ENCODE measurements around the gene PURA.

The PURA gene

DNA sequence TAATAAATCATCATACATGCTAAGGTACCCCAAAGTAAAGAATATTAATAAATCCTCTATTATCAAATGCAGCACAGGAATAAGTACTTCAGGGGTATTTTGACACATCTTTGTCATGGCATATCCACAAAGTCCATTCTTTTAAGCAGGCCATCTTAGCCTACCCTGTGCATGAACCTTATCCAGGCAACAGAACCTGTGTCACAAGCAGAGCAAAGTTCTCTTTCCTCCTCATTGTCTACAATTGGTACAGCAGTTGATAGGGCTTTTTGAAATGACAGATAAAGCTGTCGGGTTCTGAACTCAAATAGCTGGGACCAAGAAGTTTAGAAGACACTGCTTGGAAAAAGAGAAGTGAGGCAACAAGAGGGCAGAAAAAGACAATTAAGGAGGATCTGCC, 30.8 kb upstream of the PURA start:
- TF ChIP-seq, protein P1, sequence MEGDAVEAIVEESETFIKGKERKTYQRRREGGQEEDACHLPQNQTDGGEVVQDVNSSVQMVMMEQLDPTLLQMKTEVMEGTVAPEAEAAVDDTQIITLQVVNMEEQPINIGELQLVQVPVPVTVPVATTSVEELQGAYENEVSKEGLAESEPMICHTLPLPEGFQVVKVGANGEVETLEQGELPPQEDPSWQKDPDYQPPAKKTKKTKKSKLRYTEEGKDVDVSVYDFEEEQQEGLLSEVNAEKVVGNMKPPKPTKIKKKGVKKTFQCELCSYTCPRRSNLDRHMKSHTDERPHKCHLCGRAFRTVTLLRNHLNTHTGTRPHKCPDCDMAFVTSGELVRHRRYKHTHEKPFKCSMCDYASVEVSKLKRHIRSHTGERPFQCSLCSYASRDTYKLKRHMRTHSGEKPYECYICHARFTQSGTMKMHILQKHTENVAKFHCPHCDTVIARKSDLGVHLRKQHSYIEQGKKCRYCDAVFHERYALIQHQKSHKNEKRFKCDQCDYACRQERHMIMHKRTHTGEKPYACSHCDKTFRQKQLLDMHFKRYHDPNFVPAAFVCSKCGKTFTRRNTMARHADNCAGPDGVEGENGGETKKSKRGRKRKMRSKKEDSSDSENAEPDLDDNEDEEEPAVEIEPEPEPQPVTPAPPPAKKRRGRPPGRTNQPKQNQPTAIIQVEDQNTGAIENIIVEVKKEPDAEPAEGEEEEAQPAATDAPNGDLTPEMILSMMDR (IDR thresholded peaks at IDR 0.05) = no peak
- H3K9me3 Mint-ChIP-seq = no peaks in the 10 kb centered on the region
- H3K36me3 Mint-ChIP-seq (ENCODE audit: low read depth) = no peaks in the 10 kb centered on the region
- peaks cover 74% of the 10 kb centered on the region for H3K27me3 Mint-ChIP-seq (ENCODE audit: low read depth, poor library complexity)
- no peak overlapping the region for H3K4me3 Mint-ChIP-seq
- no peaks in the 10 kb centered on the region for H3K4me1 Mint-ChIP-seq
- H3K27ac Mint-ChIP-seq = no peak overlapping the region
- no peak for DNase-seq

DNA sequence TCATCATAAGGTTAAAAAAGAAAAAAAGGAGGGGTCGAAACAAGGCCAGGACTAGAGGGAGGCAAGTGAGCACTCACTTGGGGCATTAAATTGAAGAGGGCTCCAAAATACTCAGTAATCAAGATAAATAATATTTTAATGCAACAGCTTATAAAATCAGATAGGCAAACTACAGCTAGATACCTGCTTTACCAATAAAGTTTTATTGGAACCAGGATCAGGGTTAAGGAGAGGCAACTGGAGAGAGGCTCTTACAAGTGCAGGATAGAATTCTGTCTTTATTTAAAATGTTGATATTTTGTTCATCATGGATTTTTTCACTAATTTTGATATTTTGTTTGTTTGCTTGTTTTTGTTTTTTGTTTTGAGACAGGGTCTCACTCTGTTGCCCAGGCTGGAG, 30.3 kb upstream of the PURA start:
- Mint-ChIP-seq H3K9me3 (no peaks in the 10 kb centered on the region), H3K4me3 (no peak overlapping the region), H3K27me3 (ENCODE audit: low read depth, poor library complexity) (peaks cover 76% of the 10 kb centered on the region), H3K27ac (no peak overlapping the region), H3K36me3 (ENCODE audit: low read depth) (no peaks in the 10 kb centered on the region), H3K4me1 (no peaks in the 10 kb centered on the region)
- TF ChIP-seq, protein P1 (IDR thresholded peaks at IDR 0.05) = no peak
- DNase-seq = no peak

DNA sequence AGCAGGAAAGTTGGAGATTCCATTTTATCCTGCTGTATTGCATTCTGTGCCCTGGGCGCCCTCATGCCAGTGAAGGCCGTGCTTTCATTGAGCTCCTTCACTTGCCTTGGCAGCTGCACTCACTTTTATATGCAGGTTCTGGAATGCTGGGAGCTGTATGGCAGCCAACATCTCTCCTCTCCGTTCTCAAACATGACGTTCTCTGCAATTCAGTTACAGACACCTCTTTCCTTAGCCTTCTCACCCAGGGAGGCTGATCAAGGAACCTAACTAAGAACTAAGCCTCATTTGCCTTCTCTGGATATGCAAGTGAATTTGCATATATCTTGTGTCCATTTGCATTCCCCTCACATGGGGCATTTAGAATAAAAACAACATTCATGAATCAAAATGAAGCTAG, 29.4 kb upstream of the PURA start:
- DNase-seq = no peak
- H3K27ac Mint-ChIP-seq = no peak overlapping the region
- no peaks in the 10 kb centered on the region for H3K4me1 Mint-ChIP-seq
- peaks cover 7% of the 10 kb centered on the region for H3K9me3 Mint-ChIP-seq
- TF ChIP-seq, protein P1 (IDR thresholded peaks at IDR 0.05) = no peak
- no peaks in the 10 kb centered on the region for H3K36me3 Mint-ChIP-seq (ENCODE audit: low read depth)
- H3K27me3 Mint-ChIP-seq (ENCODE audit: low read depth, poor library complexity) = peaks cover 77% of the 10 kb centered on the region
- H3K4me3 Mint-ChIP-seq = no peak overlapping the region

DNA sequence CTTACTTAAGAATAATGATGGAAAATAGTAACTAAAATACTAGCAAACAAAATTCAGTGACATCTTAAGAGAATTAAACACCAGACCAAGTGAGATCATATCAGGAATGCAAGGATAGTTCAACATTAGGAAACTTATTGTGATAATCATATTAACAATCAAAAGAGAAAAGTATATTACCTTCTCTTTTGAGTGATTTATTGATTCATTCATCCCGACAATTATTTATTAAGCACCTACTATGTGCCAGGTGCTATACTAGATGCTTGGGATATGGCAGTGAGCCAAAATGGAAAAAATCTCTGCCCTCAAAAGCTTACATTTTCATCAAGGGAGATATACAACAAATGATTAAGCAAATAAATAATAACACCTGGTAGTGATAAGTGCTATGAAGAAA, 23.7 kb upstream of the PURA start:
- no peak for DNase-seq
- H3K4me1 Mint-ChIP-seq = no peaks in the 10 kb centered on the region
- no peak overlapping the region for H3K27ac Mint-ChIP-seq
- no peaks in the 10 kb centered on the region for H3K36me3 Mint-ChIP-seq (ENCODE audit: low read depth)
- TF ChIP-seq, protein P1 (IDR thresholded peaks at IDR 0.05) = no peak
- no peak overlapping the region for H3K4me3 Mint-ChIP-seq
- peaks cover 77% of the 10 kb centered on the region for H3K27me3 Mint-ChIP-seq (ENCODE audit: low read depth, poor library complexity)
- H3K9me3 Mint-ChIP-seq = peaks cover 22% of the 10 kb centered on the region

DNA sequence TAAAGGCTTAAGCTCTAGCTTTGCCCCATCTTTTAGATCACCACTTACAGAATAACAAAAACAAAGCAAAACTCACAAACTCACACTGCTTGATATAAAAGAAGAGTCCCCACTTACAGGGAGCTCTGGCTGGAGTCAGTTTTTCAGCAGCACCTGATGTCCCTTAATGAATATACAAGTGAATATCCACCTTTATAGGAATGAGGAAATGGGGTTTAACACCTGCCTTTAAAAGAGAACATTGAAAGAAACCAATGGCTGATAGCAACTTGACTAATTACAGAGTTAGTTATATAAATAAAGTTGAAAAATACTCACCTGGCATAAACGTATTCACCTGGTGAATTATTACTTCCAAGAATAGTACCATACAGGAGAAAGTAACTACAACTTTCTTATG, 20.7 kb upstream of the PURA start:
- TF ChIP-seq, protein P1 (IDR thresholded peaks at IDR 0.05) = no peak
- no peaks in the 10 kb centered on the region for H3K4me1 Mint-ChIP-seq
- H3K27me3 Mint-ChIP-seq (ENCODE audit: low read depth, poor library complexity) = peaks cover 85% of the 10 kb centered on the region
- H3K9me3 Mint-ChIP-seq = peaks cover 22% of the 10 kb centered on the region
- no peaks in the 10 kb centered on the region for H3K36me3 Mint-ChIP-seq (ENCODE audit: low read depth)
- H3K27ac Mint-ChIP-seq = no peak overlapping the region
- no peak overlapping the region for H3K4me3 Mint-ChIP-seq
- DNase-seq = no peak

DNA sequence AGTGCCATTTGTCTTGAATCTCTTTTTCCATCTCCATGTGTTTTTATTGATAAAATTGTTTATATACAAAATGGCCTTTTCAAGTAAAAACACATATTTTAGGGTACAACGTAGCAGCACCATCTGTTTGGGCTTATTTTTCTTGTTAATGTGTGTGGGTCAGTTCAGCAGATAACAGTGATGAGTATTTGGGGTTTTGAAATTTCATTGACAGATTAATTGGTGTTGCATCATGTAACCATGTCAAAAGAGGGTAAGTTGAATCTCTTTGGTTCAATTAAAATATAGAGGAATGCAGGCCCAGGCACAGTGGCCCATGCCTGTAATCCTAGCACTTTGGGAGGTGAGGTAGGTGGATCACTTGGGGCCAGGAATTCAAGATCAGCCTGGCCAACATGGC, 20.0 kb upstream of the PURA start:
- peaks cover 84% of the 10 kb centered on the region for H3K27me3 Mint-ChIP-seq (ENCODE audit: low read depth, poor library complexity)
- DNase-seq = no peak
- no peaks in the 10 kb centered on the region for H3K36me3 Mint-ChIP-seq (ENCODE audit: low read depth)
- TF ChIP-seq, protein P1 (IDR thresholded peaks at IDR 0.05) = no peak
- no peak overlapping the region for H3K4me3 Mint-ChIP-seq
- H3K27ac Mint-ChIP-seq = no peak overlapping the region
- H3K9me3 Mint-ChIP-seq = peaks cover 22% of the 10 kb centered on the region
- H3K4me1 Mint-ChIP-seq = no peaks in the 10 kb centered on the region
